ENCODE measurements around the gene NUB1.

NUB1 gene

DNA sequence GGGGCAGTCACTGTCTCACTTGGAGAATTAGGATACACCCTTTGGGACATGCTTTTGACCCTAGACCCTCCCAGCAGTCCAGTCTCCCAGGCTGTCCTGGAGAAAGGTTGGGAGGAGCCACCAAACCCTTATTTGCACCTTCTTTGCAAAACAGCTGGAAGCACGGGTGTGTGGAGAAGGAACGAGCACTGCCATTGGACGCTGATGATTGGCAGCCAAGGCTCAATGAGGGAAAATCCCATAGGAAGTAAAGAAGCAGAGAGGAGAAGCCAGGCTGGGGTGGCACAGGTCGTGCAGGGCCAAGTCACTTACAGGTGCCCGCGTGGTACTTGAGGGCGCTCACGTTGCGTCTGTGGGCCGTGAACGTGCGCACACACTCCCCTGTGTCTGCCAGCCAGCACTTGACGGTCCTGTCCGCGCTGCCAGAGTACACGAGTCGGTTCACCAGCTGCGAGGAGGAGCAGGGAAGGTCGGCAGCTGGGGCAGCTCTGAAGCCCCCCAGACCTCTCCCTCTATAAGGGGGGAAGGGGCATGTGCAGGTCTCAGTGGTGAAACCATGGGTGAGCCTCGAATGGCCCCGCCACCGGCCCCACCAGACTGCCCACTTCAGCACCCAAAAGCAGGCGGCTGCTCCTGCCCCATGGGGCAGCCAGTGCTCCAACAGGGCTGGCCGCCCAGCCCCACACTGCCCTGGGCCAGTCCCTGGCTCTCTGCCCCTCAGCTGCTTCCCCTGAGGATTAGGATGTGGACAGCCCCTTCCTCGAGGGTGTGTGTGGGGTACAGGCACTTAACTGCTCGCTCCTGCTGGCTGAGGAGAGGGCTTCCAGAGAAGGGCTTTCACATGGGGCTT, 43.4 kb downstream of the NUB1 start:
- 91% methylated on average over 25 of the region's 26 CpGs for WGBS
- peaks cover 12% of the 10 kb centered on the region; the same call in 1 of the 2 replicates for H3K4me1 ChIP-seq (ENCODE audit: insufficient read depth, low read length)
- H3K9ac ChIP-seq (ENCODE audit: low read depth, low read length), result no peak overlapping the region
- no peaks in the 10 kb centered on the region for H3K9me3 ChIP-seq (ENCODE audit: insufficient read depth, low read depth, low read length)
- no peaks in the 10 kb centered on the region for H3K36me3 ChIP-seq (ENCODE audit: insufficient read depth, low read length)
- H3K27ac ChIP-seq (ENCODE audit: low read depth, low read length), result no peak overlapping the region
- peaks cover 38% of the 10 kb centered on the region for H3K27me3 ChIP-seq (ENCODE audit: insufficient read depth, low read length)
- H3K4me3 ChIP-seq (ENCODE audit: low read length), result no peak overlapping the region

- H3K9ac ChIP-seq (ENCODE audit: low read depth, low read length), result no peak overlapping the region
- WGBS, result 93% methylated on average over 26 of the region's 26 CpGs
- H3K36me3 ChIP-seq (ENCODE audit: insufficient read depth, low read length), result no peaks in the 10 kb centered on the region
- H3K4me3 ChIP-seq (ENCODE audit: low read length), result no peak overlapping the region
- H3K27ac ChIP-seq (ENCODE audit: low read depth, low read length), result no peak overlapping the region
- peaks cover 38% of the 10 kb centered on the region for H3K27me3 ChIP-seq (ENCODE audit: insufficient read depth, low read length)
- H3K9me3 ChIP-seq (ENCODE audit: insufficient read depth, low read depth, low read length), result no peaks in the 10 kb centered on the region
- peaks cover 10% of the 10 kb centered on the region; the same call in 1 of the 2 replicates for H3K4me1 ChIP-seq (ENCODE audit: insufficient read depth, low read length)
These were observed 44.2 kb downstream of the NUB1 start for GRCh38 chr7:151385626-151386300.

GRCh38 chr7:151386301-151387160, 44.9 kb downstream of the NUB1 start:
- H3K9ac ChIP-seq (ENCODE audit: low read depth, low read length), result no peak overlapping the region
- H3K9me3 ChIP-seq (ENCODE audit: insufficient read depth, low read depth, low read length), result no peaks in the 10 kb centered on the region
- WGBS, result 88% methylated on average over 16 of the region's 16 CpGs
- no peak overlapping the region for H3K27ac ChIP-seq (ENCODE audit: low read depth, low read length)
- H3K4me3 ChIP-seq (ENCODE audit: low read length), result no peak overlapping the region
- no peaks in the 10 kb centered on the region for H3K36me3 ChIP-seq (ENCODE audit: insufficient read depth, low read length)
- H3K4me1 ChIP-seq (ENCODE audit: insufficient read depth, low read length), result peaks cover 7% of the 10 kb centered on the region; the same call in 1 of the 2 replicates
- H3K27me3 ChIP-seq (ENCODE audit: insufficient read depth, low read length), result peaks cover 31% of the 10 kb centered on the region

DNA sequence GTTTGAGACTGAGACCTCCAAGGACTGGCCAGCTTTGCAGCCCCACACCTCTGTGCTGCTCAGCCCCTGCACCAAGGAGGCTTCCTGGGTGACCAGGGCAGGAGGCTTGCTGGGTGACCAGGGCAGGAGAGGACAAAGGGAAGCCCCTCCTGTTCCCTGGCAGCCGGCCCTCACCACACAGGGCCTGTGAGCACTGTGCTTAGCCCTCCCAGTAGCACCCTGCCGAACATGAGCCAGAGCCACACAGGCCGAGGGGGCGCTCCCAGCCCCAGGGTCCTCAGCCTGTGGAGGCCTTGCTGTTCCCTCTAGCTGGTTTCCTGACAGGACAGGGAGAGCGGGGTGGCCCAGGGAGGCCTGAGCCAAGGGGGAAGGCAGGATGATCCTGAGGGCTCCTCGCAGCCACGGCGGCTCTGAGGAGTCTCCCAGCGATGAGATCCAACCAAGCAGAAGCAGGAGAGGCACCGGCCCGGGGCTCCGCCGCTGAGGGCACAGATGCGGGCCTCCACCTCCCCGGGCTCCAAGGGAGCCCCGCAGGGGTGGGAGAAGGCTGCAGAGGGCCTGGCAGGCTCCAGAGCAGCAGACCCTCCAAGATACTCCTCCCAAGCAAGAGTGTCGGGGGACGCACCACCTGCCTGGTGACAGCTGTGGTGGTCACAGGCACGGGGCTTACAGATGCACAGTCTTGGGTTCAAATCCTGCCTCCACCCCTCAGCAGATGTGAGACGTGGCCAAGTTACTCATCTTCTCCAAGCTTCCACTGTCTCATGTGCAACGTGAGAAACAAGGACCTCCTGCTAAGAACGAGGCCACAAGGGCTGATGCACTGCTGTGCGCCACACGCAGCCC, 45.8 kb downstream of the NUB1 start:
- no peaks in the 10 kb centered on the region for H3K9me3 ChIP-seq (ENCODE audit: insufficient read depth, low read depth, low read length)
- H3K27me3 ChIP-seq (ENCODE audit: insufficient read depth, low read length), result peaks cover 23% of the 10 kb centered on the region
- 0 out of 2 replicates have a peak, but pooled peaks cover 1% of the 10 kb centered on the region for H3K4me1 ChIP-seq (ENCODE audit: insufficient read depth, low read length)
- no peak overlapping the region for H3K4me3 ChIP-seq (ENCODE audit: low read length)
- WGBS, result 93% methylated on average over 24 of the region's 24 CpGs
- no peaks in the 10 kb centered on the region for H3K36me3 ChIP-seq (ENCODE audit: insufficient read depth, low read length)
- H3K27ac ChIP-seq (ENCODE audit: low read depth, low read length), result no peak overlapping the region
- no peak overlapping the region for H3K9ac ChIP-seq (ENCODE audit: low read depth, low read length)

DNA sequence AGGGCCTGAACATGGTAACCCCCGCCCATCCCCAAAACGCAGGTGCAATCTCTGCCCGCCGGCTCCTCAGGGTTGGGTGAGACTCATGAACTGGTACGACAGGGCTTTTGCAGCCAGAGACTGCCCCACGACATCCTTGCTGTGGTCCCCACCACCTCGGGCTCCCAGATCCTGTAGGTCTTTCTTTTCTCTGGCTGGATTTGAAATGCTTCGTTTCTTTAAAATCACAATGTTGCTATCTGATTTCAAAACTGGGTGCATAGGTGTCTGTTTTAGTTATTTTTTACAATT, 46.3 kb downstream of the NUB1 start:
- no peaks in the 10 kb centered on the region for H3K36me3 ChIP-seq (ENCODE audit: insufficient read depth, low read length)
- no peak overlapping the region for H3K27ac ChIP-seq (ENCODE audit: low read depth, low read length)
- no peak overlapping the region for H3K9ac ChIP-seq (ENCODE audit: low read depth, low read length)
- no peak overlapping the region for H3K4me3 ChIP-seq (ENCODE audit: low read length)
- H3K4me1 ChIP-seq (ENCODE audit: insufficient read depth, low read length), result no peaks in the 10 kb centered on the region
- no peaks in the 10 kb centered on the region for H3K9me3 ChIP-seq (ENCODE audit: insufficient read depth, low read depth, low read length)
- WGBS, result 93% methylated on average over 7 of the region's 8 CpGs
- peaks cover 17% of the 10 kb centered on the region for H3K27me3 ChIP-seq (ENCODE audit: insufficient read depth, low read length)

DNA sequence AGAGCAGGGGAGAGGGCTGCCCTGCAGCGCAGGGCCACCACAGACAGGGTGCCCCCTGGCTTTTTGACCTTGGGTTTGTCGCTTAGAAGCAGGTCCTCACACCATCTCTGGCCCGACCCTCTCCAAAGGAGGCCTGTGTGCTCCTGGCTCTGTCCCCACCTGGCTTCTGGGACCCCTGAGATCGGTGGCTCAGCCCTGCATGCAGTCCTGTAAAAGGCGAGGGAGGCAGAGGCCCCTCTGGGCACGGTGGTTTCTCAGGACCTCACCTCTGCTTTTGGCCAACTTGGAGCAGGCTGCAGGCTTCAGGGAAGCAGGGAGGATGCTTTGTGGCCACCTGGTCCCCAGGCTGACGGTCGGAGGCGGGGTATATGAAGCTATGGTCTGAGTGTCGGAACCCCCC, 46.8 kb downstream of the NUB1 start:
- 88% methylated on average over 10 of the region's 10 CpGs for WGBS
- H3K4me1 ChIP-seq (ENCODE audit: insufficient read depth, low read length), result no peaks in the 10 kb centered on the region
- H3K27me3 ChIP-seq (ENCODE audit: insufficient read depth, low read length), result peaks cover 12% of the 10 kb centered on the region
- H3K9ac ChIP-seq (ENCODE audit: low read depth, low read length), result no peak overlapping the region
- no peak overlapping the region for H3K4me3 ChIP-seq (ENCODE audit: low read length)
- H3K9me3 ChIP-seq (ENCODE audit: insufficient read depth, low read depth, low read length), result no peaks in the 10 kb centered on the region
- H3K27ac ChIP-seq (ENCODE audit: low read depth, low read length), result no peak overlapping the region
- no peaks in the 10 kb centered on the region for H3K36me3 ChIP-seq (ENCODE audit: insufficient read depth, low read length)

- no peaks in the 10 kb centered on the region for H3K36me3 ChIP-seq (ENCODE audit: insufficient read depth, low read length)
- H3K4me1 ChIP-seq (ENCODE audit: insufficient read depth, low read length), result no peaks in the 10 kb centered on the region
- H3K27ac ChIP-seq (ENCODE audit: low read depth, low read length), result no peak overlapping the region
- no peak overlapping the region for H3K4me3 ChIP-seq (ENCODE audit: low read length)
- no peaks in the 10 kb centered on the region for H3K9me3 ChIP-seq (ENCODE audit: insufficient read depth, low read depth, low read length)
- no peak overlapping the region for H3K9ac ChIP-seq (ENCODE audit: low read depth, low read length)
- WGBS, result 96% methylated on average over 21 of the region's 21 CpGs
- H3K27me3 ChIP-seq (ENCODE audit: insufficient read depth, low read length), result peaks cover 4% of the 10 kb centered on the region
These were observed 47.6 kb downstream of the NUB1 start for GRCh38 chr7:151389096-151389767.

GRCh38 chr7:151389768-151390597, 48.4 kb downstream of the NUB1 start:
- Histone ChIP-seq H3K9me3 (ENCODE audit: insufficient read depth, low read depth, low read length) (no peaks in the 10 kb centered on the region), H3K4me1 (ENCODE audit: insufficient read depth, low read length) (0 out of 2 replicates have a peak, but pooled peaks cover 3% of the 10 kb centered on the region), H3K27me3 (ENCODE audit: insufficient read depth, low read length) (peaks cover 2% of the 10 kb centered on the region; the same call in 1 of the 2 replicates), H3K36me3 (ENCODE audit: insufficient read depth, low read length) (no peaks in the 10 kb centered on the region), H3K4me3 (ENCODE audit: low read length) (no peak overlapping the region), H3K27ac (ENCODE audit: low read depth, low read length) (no peak overlapping the region), H3K9ac (ENCODE audit: low read depth, low read length) (no peak overlapping the region)
- WGBS, result 91% methylated on average over 24 of the region's 24 CpGs

DNA sequence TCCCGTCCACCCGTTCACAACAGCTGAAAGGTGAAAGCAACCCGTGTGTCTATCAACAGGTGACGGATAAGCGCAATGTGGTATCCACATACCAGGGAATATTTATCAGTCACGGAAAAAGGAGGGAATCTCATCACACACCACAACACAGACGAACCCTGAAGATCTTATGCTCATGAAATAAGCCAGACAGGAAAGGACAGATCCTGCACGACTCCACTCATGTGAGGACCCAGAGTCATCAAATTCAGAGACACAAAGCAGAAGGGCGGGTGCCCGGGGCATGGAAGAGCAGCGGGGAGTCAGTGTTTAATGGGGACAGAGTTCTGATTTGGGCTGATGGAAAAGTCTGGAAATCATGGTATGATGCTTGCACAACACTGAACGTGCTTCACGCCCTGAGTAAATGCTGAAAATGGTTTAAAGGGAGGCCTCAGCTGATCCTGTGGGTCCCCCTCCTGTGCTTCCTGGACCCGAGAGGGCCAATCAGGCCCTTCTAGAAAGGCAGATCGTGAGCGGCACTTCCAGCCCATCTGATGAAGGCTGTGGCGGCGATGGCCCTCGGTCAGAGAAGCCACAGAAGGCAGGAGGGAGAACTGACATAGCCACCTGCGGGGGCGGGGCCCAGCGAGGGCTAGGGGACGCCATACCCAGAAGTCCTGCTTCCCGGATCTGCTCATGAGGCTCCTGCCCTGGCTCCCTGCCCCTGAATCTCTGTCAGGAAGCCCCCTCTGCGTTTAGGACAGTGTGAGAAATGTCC, 49.2 kb downstream of the NUB1 start:
- Histone ChIP-seq H3K27me3 (ENCODE audit: insufficient read depth, low read length) (no peaks in the 10 kb centered on the region), H3K36me3 (ENCODE audit: insufficient read depth, low read length) (no peaks in the 10 kb centered on the region), H3K9ac (ENCODE audit: low read depth, low read length) (no peak overlapping the region), H3K4me3 (ENCODE audit: low read length) (no peak overlapping the region), H3K4me1 (ENCODE audit: insufficient read depth, low read length) (0 out of 2 replicates have a peak, but pooled peaks cover 7% of the 10 kb centered on the region), H3K9me3 (ENCODE audit: insufficient read depth, low read depth, low read length) (no peaks in the 10 kb centered on the region), H3K27ac (ENCODE audit: low read depth, low read length) (no peak overlapping the region)
- 86% methylated on average over 25 of the region's 25 CpGs for WGBS

Measured in HUES64 (cell line).